HepG2 (cell line): ENCODE results near the gene CLEC3A. TPM values are rescaled to one million over a fixed set of nuclear protein-coding genes. Genes with fewer than 3 reads are reported as not detected.

Source experiments
- ATAC-seq: fragments of 200-7000 bp; cut with Tn5 transposase; 3 replicates; pipeline ENCODE4 v1.9.1; 2020; ENCODE audit warnings: mild to moderate bottlenecking, moderate library complexity
- BruUV-seq: library from RNA; stranded (reverse); fragments of 400-500 nt; replicated peaks from 2 replicates; lab custom pipeline; 2021; lab: Mats Ljungman, UMichigan
- CTCF ChIA-PET: fragments of 300-600 bp; formaldehyde crosslinking; extraction: SDS; loops from one replicate; lab custom pipeline; 2021; ENCODE audit warnings: low total read pairs, inconsistent platforms, low intra/inter-chr PET ratio; lab: Yijun Ruan, JAX
- POLR2A ChIA-PET: fragments of 350-600 bp; sonication (Branson Sonifier 250); formaldehyde crosslinking; loops from one replicate; lab custom pipeline; 2020; ENCODE audit warnings: antibody characterized with exemption, inconsistent platforms; lab: Yijun Ruan, JAX
- DNase-seq: peaks from one replicate; pipeline ENCODE4 v3.0.0-alpha.2; 2015; ENCODE audit warnings: low spot score
- FAIRE-seq: peaks from 3 replicates; lab custom pipeline; 2011; peaks lifted over from hg19 to GRCh38; lab: Jason Lieb, UNC
- H2AFZ ChIP-seq: one replicate; pipeline ENCODE4 v1.6.1; 2011; ENCODE audit warnings: low read length, inconsistent platforms
- H3K27ac ChIP-seq: fragments of 300-600 bp; 3 replicates; pipeline ENCODE4 v1.8.0; 2011; ENCODE audit warnings: mixed run types, mild to moderate bottlenecking, mixed read lengths, low read length, inconsistent platforms; ENCODE audit not compliant: insufficient read depth; ENCODE audit errors: extremely low read length
- H3K27me3 ChIP-seq, 2 experiments: fragments of 200-600 bp in 1 of 2; 2 replicates in 1 of 2; 3 replicates in 1 of 2; pipeline versions ENCODE4 v1.6.0 to v1.8.0; 2011; ENCODE audit warnings: low read length in 2 of 2, mild to moderate bottlenecking in 2 of 2, moderate library complexity in 2 of 2, inconsistent platforms in 1 of 2; ENCODE audit not compliant: insufficient read depth in 2 of 2, control insufficient read depth in 1 of 2
- H3K36me3 ChIP-seq, 2 experiments: fragments of 200-600 bp in 1 of 2; replicated peaks in 1 of 2; 2 replicates in 1 of 2; 3 replicates in 1 of 2; pipeline versions ENCODE4 v1.5.1 to v1.8.0; 2011; ENCODE audit warnings: low read length in 2 of 2, inconsistent platforms in 1 of 2; ENCODE audit not compliant: insufficient read depth in 2 of 2, control insufficient read depth in 1 of 2
- H3K4me1 ChIP-seq: 2 replicates; pipeline ENCODE4 v1.5.1; 2012; ENCODE audit warnings: low read length, inconsistent platforms; ENCODE audit not compliant: insufficient read depth
- H3K4me2 ChIP-seq: 2 replicates; pipeline ENCODE4 v1.6.0; 2011; ENCODE audit warnings: low read depth, low read length, inconsistent platforms
- H3K4me3 ChIP-seq, 3 experiments: fragments of 200-600 bp in 1 of 3; sonication (generic), shearing (Covaris generic) in 1 of 3; replicated peaks in 1 of 3; 2 replicates each; pipeline ENCODE4 v1.5.1; 2011 to 2016; ENCODE audit warnings: low read length in 3 of 3, inconsistent platforms in 2 of 3, low read depth in 2 of 3, mild to moderate bottlenecking in 2 of 3, control low read depth in 1 of 3, mixed read lengths in 1 of 3; ENCODE audit not compliant: insufficient read depth in 1 of 3
- H3K79me2 ChIP-seq: one replicate; pipeline ENCODE4 v1.6.1; 2011; ENCODE audit warnings: low read length, inconsistent platforms; ENCODE audit not compliant: insufficient read depth
- H3K9ac ChIP-seq: 2 replicates; pipeline ENCODE4 v1.6.0; 2011; ENCODE audit warnings: mild to moderate bottlenecking, low read depth, low read length, inconsistent platforms; ENCODE audit not compliant: insufficient read depth
- H3K9me3 ChIP-seq: 2 replicates; pipeline ENCODE4 v1.5.1; 2012; ENCODE audit warnings: mild to moderate bottlenecking, low read length
- H4K20me1 ChIP-seq: 2 replicates; pipeline ENCODE4 v1.6.0; 2011; ENCODE audit warnings: inconsistent platforms, mild to moderate bottlenecking, low read length, moderate library complexity; ENCODE audit not compliant: insufficient read depth
- FOXP1 ChIP-seq, 2 experiments: fragments of 450-650 bp in 1 of 2; IDR thresholded peaks; 2 replicates each; pipeline ENCODE4 v1.6.1; 2017 to 2018; ENCODE audit warnings: antibody characterized with exemption in 1 of 2
- MBD4 ChIP-seq: IDR thresholded peaks from 2 replicates; pipeline ENCODE4 v1.6.1; 2012; ENCODE audit warnings: low read length, inconsistent platforms, borderline replicate concordance
- SALL2 ChIP-seq: sonication (generic); formaldehyde crosslinking; IDR thresholded peaks from 2 replicates; pipeline ENCODE4 v1.8.1; 2023; ENCODE audit warnings: mild to moderate bottlenecking, missing genetic modification reagents, inconsistent platforms
- ZBTB7A ChIP-seq: sonication (generic); formaldehyde crosslinking; IDR thresholded peaks from 2 replicates; pipeline ENCODE4 v1.8.0; 2022; ENCODE audit warnings: mild to moderate bottlenecking, missing genetic modification reagents
- ZFP37 ChIP-seq: sonication (generic); formaldehyde crosslinking; IDR thresholded peaks from 2 replicates; pipeline ENCODE4 v1.4.0; 2020; ENCODE audit warnings: missing genetic modification reagents, borderline replicate concordance
- ZKSCAN8 ChIP-seq: IDR thresholded peaks from 2 replicates; pipeline ENCODE4 v1.6.1; 2016; ENCODE audit warnings: borderline replicate concordance, missing genetic modification reagents, missing compliant biosample characterization
- ZNF260 ChIP-seq: sonication (generic); formaldehyde crosslinking; IDR thresholded peaks from 2 replicates; pipeline ENCODE4 v1.4.0; 2020; ENCODE audit warnings: missing genetic modification reagents, low read depth, mild to moderate bottlenecking, borderline replicate concordance
- ZNF350 ChIP-seq: sonication (generic); formaldehyde crosslinking; IDR thresholded peaks from 2 replicates; pipeline ENCODE4 v1.4.0; 2020; ENCODE audit warnings: mild to moderate bottlenecking, low read depth, missing genetic modification reagents, borderline replicate concordance
- ZNF367 ChIP-seq: sonication (generic); formaldehyde crosslinking; IDR thresholded peaks from 2 replicates; pipeline ENCODE4 v1.4.0; 2020; ENCODE audit warnings: missing genetic modification reagents, borderline replicate concordance
- ZNF670 ChIP-seq: sonication (generic); formaldehyde crosslinking; IDR thresholded peaks from 2 replicates; pipeline ENCODE4 v1.8.0; 2022; ENCODE audit warnings: mild to moderate bottlenecking, missing genetic modification reagents, borderline replicate concordance
- ZNF773 ChIP-seq: sonication (generic); formaldehyde crosslinking; IDR thresholded peaks from 2 replicates; pipeline ENCODE4 v1.4.0; 2020; ENCODE audit warnings: missing genetic modification reagents, borderline replicate concordance
- ZUFSP ChIP-seq: sonication (generic); formaldehyde crosslinking; IDR thresholded peaks from 2 replicates; pipeline ENCODE4 v1.9.0; 2021; ENCODE audit warnings: missing genetic modification reagents, mild to moderate bottlenecking, borderline replicate concordance
- WGBS: methylation state at CpG from one replicate; pipeline ENCODE4 v1.1.6; 2017; ENCODE audit warnings: low lambda C conversion rate; 5-methylcytosine and 5-hydroxymethylcytosine counted together
- in situ Hi-C: cut with HindIII; loops from 2 replicates; pipeline ENCODE4 v1.10.0; 2017; ENCODE audit warnings: low pct_unique_long_range_greater_than_20kb; ENCODE audit not compliant: extremely low pct_ligation_motif_present
- intact Hi-C: fragments of 100-400 bp; cut with micrococcal nuclease; formaldehyde crosslinking; loops from one replicate; pipeline ENCODE4 v1.10.0; 2022; ENCODE audit not compliant: unreplicated experiment
- polyA plus RNA-seq, 8 experiments: library from polyadenylated mRNA; depleted of rRNA in 3 of 8; stranded (reverse) in 7 of 8; unstranded in 1 of 8; fragments of >200 nt; fragmentation: Illumina TruSeq in 4 of 8; extraction: Trizol in 4 of 8; gene quantifications; 2 replicates each; pipeline versions ENCODE4 v1.2.1 to v1.2.3, GENCODE V29; 2011 to 2016; ENCODE audit warnings: low read depth in 4 of 8, missing spikeins in 1 of 8, mixed read lengths in 1 of 8; ENCODE audit not compliant: insufficient read depth in 1 of 8
- total RNA-seq, 5 experiments: library from RNA; depleted of rRNA; stranded (reverse); fragments of >200 nt; fragmentation: Illumina TruSeq; extraction: Trizol; gene quantifications; 2 replicates each; pipeline ENCODE4 v1.2.3, GENCODE V29; 2016; ENCODE audit warnings: low read depth in 1 of 5

CLEC3A gene
- total and polyA plus RNA-seq, 2 of the 13 experiments (the other 11 are each of a cell fraction or from before 2014, with no cell fraction given), result not detected

GRCh38 chr16:78048319-78048718, 26.0 kb downstream of the CLEC3A start:
- FAIRE-seq, result no peak
- TF ChIP-seq FOXP1 (IDR thresholded peaks at IDR 0.05), result no peak
- no peak for TF ChIP-seq FOXP1 (CRISPR knock-in tag; IDR thresholded peaks at IDR 0.05)
- TF ChIP-seq ZNF367 (CRISPR knock-in tag), result no peak
- TF ChIP-seq ZNF670 (CRISPR knock-in tag), result no peak
- no peak for TF ChIP-seq ZNF350 (CRISPR knock-in tag)
- TF ChIP-seq, all 625 proteins: peak for 0
- POLR2A ChIA-PET, result no interaction called here
- WGBS, result 26% methylated on average over 9 of the region's 15 CpGs
- Histone ChIP-seq H3K27ac (no peak overlapping the region), H3K36me3 (no peaks in the 10 kb centered on the region), H4K20me1 (peaks cover 4% of the 10 kb centered on the region; the same call in 1 of the 2 replicates), H3K9ac (no peak overlapping the region), H3K27me3 (no peaks in the 10 kb centered on the region), H3K4me2 (no peak overlapping the region), H2AFZ (no peak overlapping the region), H3K4me1 (no peaks in the 10 kb centered on the region), H3K4me3 (no peak overlapping the region), H3K79me2 (no peaks in the 10 kb centered on the region), H3K9me3 (no peaks in the 10 kb centered on the region)
- intact Hi-C loops (no loop called here), in situ Hi-C loops (no loop called here)
- ATAC-seq (no peak), DNase-seq (no peak)
- CTCF ChIA-PET, result no interaction called here
- BruUV-seq, result no TSS peak

- no peak for ATAC-seq
- Histone ChIP-seq H4K20me1 (peaks cover 4% of the 10 kb centered on the region; the same call in 1 of the 2 replicates), H3K4me2 (no peak overlapping the region), H2AFZ (no peak overlapping the region), H3K79me2 (no peaks in the 10 kb centered on the region), H3K4me3 (no peak overlapping the region), H3K27ac (no peak overlapping the region), H3K27me3 (no peaks in the 10 kb centered on the region; a peak in 1 of 5 replicates), H3K9me3 (no peaks in the 10 kb centered on the region), H3K36me3 (no peaks in the 10 kb centered on the region), H3K4me1 (no peaks in the 10 kb centered on the region), H3K9ac (no peak overlapping the region)
- no peak for DNase-seq
- ChIA-PET CTCF (no interaction called here), POLR2A (no interaction called here)
- TF ChIP-seq ZNF260 (no peak), ZKSCAN8 (CRISPR knock-in tag) (no peak), MBD4 (no peak), SALL2 (CRISPR knock-in tag) (no peak), ZFP37 (CRISPR knock-in tag) (no peak), ZNF773 (no peak), ZUFSP (no peak), ZBTB7A (CRISPR knock-in tag) (no peak)
- in situ Hi-C loops, result no loop called here
- intact Hi-C loops, result no loop called here
- 33% methylated on average over 2 of the region's 2 CpGs for WGBS
- no TSS peak for BruUV-seq
- FAIRE-seq, result no peak
Observed at GRCh38 chr16:78050734-78051400, 28.5 kb downstream of the CLEC3A start.
